Measurements from ENCODE around the gene RAB1B. TPM values are rescaled to one million over a fixed set of nuclear protein-coding genes. Genes with fewer than 3 reads are reported as not detected.

The RAB1B gene
- total RNA-seq, 3 donors from 2014 or later: 87.2 to 99.4 (median 98.2) TPM

- peak within 1 kb of the TSS; percentile 18 to 70 (median 42) for H3K4me3 ChIP-seq
- H3K27me3 ChIP-seq: no peaks in the 10 kb centered on the region
- peak within 1 kb of the TSS; percentile 27 to 40 for H3K27ac ChIP-seq
- no peak for DNase-seq (ENCODE audit: low spot score in 2 of 2)
- H3K36me3 ChIP-seq: peaks cover 7% of the 10 kb centered on the region
- H3K9me3 ChIP-seq: no peaks in the 10 kb centered on the region
- intact Hi-C loops (cut with DNase I; ENCODE audit: low total_unique reads): no loop called here
- H3K4me1 ChIP-seq: peaks cover 0 to 4% of the 10 kb centered on the region in 2 donors
- TF ChIP-seq POLR2AphosphoS5 (IDR thresholded peaks at IDR 0.05): no peak
- TF ChIP-seq CTCF (IDR thresholded peaks at IDR 0.05): no peak
- TF ChIP-seq POLR2A (IDR thresholded peaks at IDR 0.05): no peak
Measured at GRCh38 chr11:66277471-66278362, 9.3 kb downstream of the RAB1B start, which contains the start of gene CNIH2. Gene CNIH2, plus strand, starts transcription at chr11:66278175. Its CDS starts 282 bp downstream, at chr11:66278457.

GRCh38 chr11:66278363-66279091 is 10.1 kb downstream of the RAB1B start:
- Histone ChIP-seq H3K27ac (no peak overlapping the region), H3K9me3 (no peaks in the 10 kb centered on the region), H3K4me3 (peak overlapping the region in 2 of 3 donors; percentile 42 to 70), H3K36me3 (no peaks in the 10 kb centered on the region), H3K27me3 (no peaks in the 10 kb centered on the region), H3K4me1 (peaks cover 0 to 4% of the 10 kb centered on the region in 2 donors)
- TF ChIP-seq CTCF (IDR thresholded peaks at IDR 0.05): no peak
- no peak for TF ChIP-seq POLR2AphosphoS5 (IDR thresholded peaks at IDR 0.05)
- TF ChIP-seq POLR2A (IDR thresholded peaks at IDR 0.05): no peak
- no peak for DNase-seq (ENCODE audit: low spot score in 2 of 2)
- intact Hi-C loops (cut with DNase I; ENCODE audit: low total_unique reads): no loop called here

GRCh38 chr11:66279092-66279734 is 10.8 kb downstream of the RAB1B start:
- Histone ChIP-seq H3K4me1 (peaks cover 0 to 4% of the 10 kb centered on the region in 2 donors), H3K27me3 (no peaks in the 10 kb centered on the region), H3K9me3 (no peaks in the 10 kb centered on the region), H3K36me3 (no peaks in the 10 kb centered on the region), H3K4me3 (no peak overlapping the region), H3K27ac (no peak overlapping the region)
- DNase-seq (ENCODE audit: low spot score in 2 of 2): no peak
- TF ChIP-seq POLR2A (IDR thresholded peaks at IDR 0.05) (no peak), CTCF (IDR thresholded peaks at IDR 0.05) (no peak), POLR2AphosphoS5 (IDR thresholded peaks at IDR 0.05) (no peak)
- intact Hi-C loops (cut with DNase I; ENCODE audit: low total_unique reads): no loop called here

GRCh38 chr11:66280428-66280827 is 12.0 kb downstream of the RAB1B start:
- Histone ChIP-seq H3K27me3 (no peaks in the 10 kb centered on the region), H3K4me1 (peaks cover 0 to 4% of the 10 kb centered on the region in 2 donors), H3K9me3 (no peaks in the 10 kb centered on the region), H3K36me3 (no peaks in the 10 kb centered on the region), H3K27ac (no peak overlapping the region), H3K4me3 (no peak overlapping the region)
- intact Hi-C loops (cut with DNase I; ENCODE audit: low total_unique reads): loop anchor here (10.0 kb wide), 1 partner anchor 364 kb away; no protein-coding TSS in a partner anchor
- TF ChIP-seq CTCF (IDR thresholded peaks at IDR 0.05) (no peak), POLR2AphosphoS5 (IDR thresholded peaks at IDR 0.05) (no peak), POLR2A (IDR thresholded peaks at IDR 0.05) (no peak)
- no peak for DNase-seq (ENCODE audit: low spot score in 2 of 2)

Data from breast epithelium (tissue), 4 donors.